HG03571 (cell line): ENCODE measurements around the gene FGF2.
A peak's percentile ranks its signal among the peaks of the same experiment; 100 is the strongest.
"Not testable (repeated sequence)": the region's sequence is repeated elsewhere in the genome, so short reads cannot be mapped to it uniquely, and the experiment has no call there.

Experiments
- ATAC-seq: cut with Tn5 transposase; IDR thresholded peaks from one replicate; pipeline ENCODE4 v1.9.1; 2021; ENCODE audit not compliant: unreplicated experiment

FGF2 gene

GRCh38 chr4:122812823-122813222, 13.8 kb upstream of the FGF2 start:
- not testable (repeated sequence) for ATAC-seq

- peak; percentile 82 for ATAC-seq
These were observed 12.2 kb upstream of the FGF2 start for GRCh38 chr4:122814426-122814825.

GRCh38 chr4:122815248-122815647, 11.4 kb upstream of the FGF2 start:
- no peak for ATAC-seq

GRCh38 chr4:122816476-122816875, 10.2 kb upstream of the FGF2 start:
- ATAC-seq, result no peak

- no peak for ATAC-seq
These were observed 6.8 kb upstream of the FGF2 start for GRCh38 chr4:122819708-122820449.

- no peak for ATAC-seq
These were observed 5.5 kb upstream of the FGF2 start for GRCh38 chr4:122821092-122821491.

GRCh38 chr4:122822466-122822865, 4.2 kb upstream of the FGF2 start:
- no peak for ATAC-seq

- no peak for ATAC-seq
These were observed 3.2 kb upstream of the FGF2 start for GRCh38 chr4:122823476-122823875.

GRCh38 chr4:122824616-122825015, 2.0 kb upstream of the FGF2 start:
- ATAC-seq, result no peak

- ATAC-seq, result no peak
These were observed 528 bp upstream of the FGF2 start for GRCh38 chr4:122826079-122826527.

- ATAC-seq, result peak; percentile 60
These were observed 737 bp downstream of the FGF2 start for GRCh38 chr4:122827258-122827878.

- peak; percentile 89 for ATAC-seq
These were observed 1.4 kb downstream of the FGF2 start for GRCh38 chr4:122827879-122828601.

- ATAC-seq, result no peak
These were observed 3.9 kb downstream of the FGF2 start for GRCh38 chr4:122830426-122831095.

- ATAC-seq, result no peak
These were observed 5.0 kb downstream of the FGF2 start for GRCh38 chr4:122831515-122832196.

GRCh38 chr4:122832732-122833131, 6.1 kb downstream of the FGF2 start:
- no peak for ATAC-seq

- ATAC-seq, result no peak
These were observed 7.4 kb downstream of the FGF2 start for GRCh38 chr4:122833999-122834398.

- no peak for ATAC-seq
These were observed 10.3 kb downstream of the FGF2 start for GRCh38 chr4:122836941-122837340.

GRCh38 chr4:122838034-122838433, 11.4 kb downstream of the FGF2 start:
- ATAC-seq, result no peak

- ATAC-seq, result no peak
These were observed 15.8 kb downstream of the FGF2 start for GRCh38 chr4:122842392-122842791.

- no peak for ATAC-seq
These were observed 16.4 kb downstream of the FGF2 start for GRCh38 chr4:122842984-122843531.
